Measurements from ENCODE around the gene MACF1. TPM values are rescaled to one million over a fixed set of nuclear protein-coding genes. Genes with fewer than 3 reads are reported as not detected.

The MACF1 gene
- total RNA-seq, 1 donor from 2014 or later: 222 TPM

GRCh38 chr1:39243302-39243701, 38.8 kb downstream of the MACF1 start:
- peaks cover 5% of the 10 kb centered on the region for H4K20me1 ChIP-seq (ENCODE audit: low read depth)
- no peak for TF ChIP-seq CTCF (IDR thresholded peaks at IDR 0.05)
- no peak for TF ChIP-seq EZH2phosphoT487 (IDR thresholded peaks at IDR 0.05)
- TF ChIP-seq EZH2 (IDR thresholded peaks at IDR 0.05): no peak
- DNase-seq (ENCODE audit: low spot score): no peak
- H3K36me3 ChIP-seq: no peaks in the 10 kb centered on the region
- H3K27ac ChIP-seq: no peak overlapping the region
- peaks cover 8% of the 10 kb centered on the region for H3K4me1 Mint-ChIP-seq
- peaks cover 2% of the 10 kb centered on the region for H3K27me3 Mint-ChIP-seq (ENCODE audit: insufficient read depth, low read depth)
- H3K4me2 ChIP-seq: no peak overlapping the region
- H3K4me3 Mint-ChIP-seq: no peak overlapping the region
- no peaks in the 10 kb centered on the region for H3K4me1 ChIP-seq
- no peak overlapping the region for H3K27ac Mint-ChIP-seq
- no peaks in the 10 kb centered on the region for H3K9me3 Mint-ChIP-seq
- H3K27me3 ChIP-seq: no peaks in the 10 kb centered on the region
- H3K9me3 ChIP-seq (ENCODE audit: low read depth): no peaks in the 10 kb centered on the region
- H3K36me3 Mint-ChIP-seq: peaks cover 4% of the 10 kb centered on the region
- no peak overlapping the region for H3K4me3 ChIP-seq
- no peak overlapping the region for H3K9ac ChIP-seq
- H2AFZ ChIP-seq (replicated peaks): no peak overlapping the region
- no peaks in the 10 kb centered on the region for H3F3A ChIP-seq (ENCODE audit: low read depth)
- H3K79me2 ChIP-seq (ENCODE audit: low read depth): peaks cover 87% of the 10 kb centered on the region

- Mint-ChIP-seq H3K27ac (no peak overlapping the region), H3K36me3 (peaks cover 15% of the 10 kb centered on the region), H3K27me3 (ENCODE audit: insufficient read depth, low read depth) (no peaks in the 10 kb centered on the region), H3K4me3 (no peak overlapping the region), H3K9me3 (no peaks in the 10 kb centered on the region), H3K4me1 (no peaks in the 10 kb centered on the region)
- TF ChIP-seq EZH2 (IDR thresholded peaks at IDR 0.05) (no peak), EZH2phosphoT487 (IDR thresholded peaks at IDR 0.05) (no peak), CTCF (IDR thresholded peaks at IDR 0.05) (no peak)
- H3K27ac ChIP-seq: no peak overlapping the region
- H3K9me3 ChIP-seq (ENCODE audit: low read depth): no peaks in the 10 kb centered on the region
- no peak overlapping the region for H3K9ac ChIP-seq
- H3F3A ChIP-seq (ENCODE audit: low read depth): no peaks in the 10 kb centered on the region
- no peaks in the 10 kb centered on the region for H3K4me1 ChIP-seq
- H3K27me3 ChIP-seq: no peaks in the 10 kb centered on the region
- no peak overlapping the region for H3K4me2 ChIP-seq
- H4K20me1 ChIP-seq (ENCODE audit: low read depth): no peaks in the 10 kb centered on the region
- H3K4me3 ChIP-seq: no peak overlapping the region
- no peak for DNase-seq (ENCODE audit: low spot score)
- peaks cover 63% of the 10 kb centered on the region for H3K79me2 ChIP-seq (ENCODE audit: low read depth)
- no peak overlapping the region for H2AFZ ChIP-seq (replicated peaks)
- H3K36me3 ChIP-seq: no peaks in the 10 kb centered on the region
Measured at GRCh38 chr1:39250460-39251240, 46.2 kb downstream of the MACF1 start.

GRCh38 chr1:39255222-39255621, 50.7 kb downstream of the MACF1 start:
- Mint-ChIP-seq H3K9me3 (no peaks in the 10 kb centered on the region), H3K36me3 (peaks cover 14% of the 10 kb centered on the region), H3K4me3 (no peak overlapping the region), H3K4me1 (peaks cover 3% of the 10 kb centered on the region), H3K27ac (no peak overlapping the region), H3K27me3 (ENCODE audit: insufficient read depth, low read depth) (no peaks in the 10 kb centered on the region)
- Histone ChIP-seq H3K27ac (no peak overlapping the region), H3K27me3 (no peaks in the 10 kb centered on the region), H3K9me3 (ENCODE audit: low read depth) (no peaks in the 10 kb centered on the region), H4K20me1 (ENCODE audit: low read depth) (peaks cover 12% of the 10 kb centered on the region), H3K4me1 (no peaks in the 10 kb centered on the region), H3K79me2 (ENCODE audit: low read depth) (peaks cover 51% of the 10 kb centered on the region), H3K9ac (no peak overlapping the region), H3K36me3 (no peaks in the 10 kb centered on the region), H3F3A (ENCODE audit: low read depth) (peaks cover 18% of the 10 kb centered on the region), H3K4me2 (no peak overlapping the region), H3K4me3 (no peak overlapping the region), H2AFZ (replicated peaks) (no peak overlapping the region)
- TF ChIP-seq CTCF (IDR thresholded peaks at IDR 0.05): no peak
- TF ChIP-seq EZH2 (IDR thresholded peaks at IDR 0.05): no peak
- no peak for TF ChIP-seq EZH2phosphoT487 (IDR thresholded peaks at IDR 0.05)
- no peak for DNase-seq (ENCODE audit: low spot score)

Data from neural progenitor cell (in vitro differentiated cells).